GM19025 (cell line): ENCODE measurements around the gene RFC4.
"Not testable (repeated sequence)": the region's sequence is repeated elsewhere in the genome, so short reads cannot be mapped to it uniquely, and the experiment has no call there.

Source experiments
- ATAC-seq: cut with Tn5 transposase; IDR thresholded peaks from one replicate; pipeline ENCODE4 v1.9.1; 2021; ENCODE audit warnings: mild to moderate bottlenecking, low read depth, moderate library complexity; ENCODE audit not compliant: unreplicated experiment

RFC4 gene

GRCh38 chr3:186825294-186825821 is 19.1 kb upstream of the RFC4 start:
- ATAC-seq = no peak

- no peak for ATAC-seq
Measured at GRCh38 chr3:186824430-186825139, 18.3 kb upstream of the RFC4 start.

- ATAC-seq = no peak
Measured at GRCh38 chr3:186823386-186823785, 17.1 kb upstream of the RFC4 start.

DNA sequence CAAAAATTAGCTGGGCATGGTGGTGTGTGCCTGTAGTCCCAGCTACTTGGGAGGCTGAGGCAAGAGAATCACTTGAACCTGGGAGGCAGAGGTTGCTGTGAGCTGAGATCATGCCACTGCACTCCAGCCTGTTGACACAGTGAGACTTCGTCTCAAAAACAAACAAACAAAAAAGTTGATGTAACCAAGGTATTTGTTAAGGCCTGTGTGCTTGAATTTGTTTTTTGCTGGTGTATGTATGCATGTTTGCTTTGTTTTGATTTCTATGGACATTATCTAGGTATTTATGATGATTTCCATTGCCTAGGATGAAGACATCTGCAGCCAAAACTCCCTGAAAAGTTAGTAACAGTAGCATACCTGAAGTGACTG is 16.1 kb upstream of the RFC4 start:
- ATAC-seq = not testable (repeated sequence)

- no peak for ATAC-seq
Measured at GRCh38 chr3:186821429-186822387, 15.4 kb upstream of the RFC4 start.

GRCh38 chr3:186818956-186819355 is 12.7 kb upstream of the RFC4 start:
- ATAC-seq = no peak

GRCh38 chr3:186818516-186818915 is 12.2 kb upstream of the RFC4 start:
- ATAC-seq = no peak

DNA sequence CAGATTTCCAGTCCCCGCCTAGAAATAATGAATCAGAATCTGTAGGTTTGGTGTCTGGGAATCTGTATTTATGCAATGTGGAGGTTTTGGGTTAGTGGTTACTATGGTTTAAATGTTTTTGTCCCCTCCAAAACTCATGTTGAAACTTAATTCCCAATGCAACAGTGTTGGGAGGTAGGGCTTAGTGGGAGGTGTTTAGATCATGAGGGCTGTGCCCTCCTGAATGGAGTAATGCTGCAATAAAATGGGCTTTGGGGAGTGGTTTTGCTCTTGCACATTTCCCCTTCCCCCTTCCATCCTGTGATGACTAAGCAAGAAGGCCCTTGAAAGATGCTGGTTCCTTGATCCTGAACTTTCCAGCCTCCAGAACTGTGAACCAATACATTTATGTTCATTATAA is 9.2 kb upstream of the RFC4 start:
- no peak for ATAC-seq

- ATAC-seq = no peak
Measured at GRCh38 chr3:186814100-186814499, 7.8 kb upstream of the RFC4 start.

GRCh38 chr3:186811313-186811712 is 5.0 kb upstream of the RFC4 start:
- not testable (repeated sequence) for ATAC-seq

- ATAC-seq = no peak
Measured at GRCh38 chr3:186810336-186810996, 4.2 kb upstream of the RFC4 start.

DNA sequence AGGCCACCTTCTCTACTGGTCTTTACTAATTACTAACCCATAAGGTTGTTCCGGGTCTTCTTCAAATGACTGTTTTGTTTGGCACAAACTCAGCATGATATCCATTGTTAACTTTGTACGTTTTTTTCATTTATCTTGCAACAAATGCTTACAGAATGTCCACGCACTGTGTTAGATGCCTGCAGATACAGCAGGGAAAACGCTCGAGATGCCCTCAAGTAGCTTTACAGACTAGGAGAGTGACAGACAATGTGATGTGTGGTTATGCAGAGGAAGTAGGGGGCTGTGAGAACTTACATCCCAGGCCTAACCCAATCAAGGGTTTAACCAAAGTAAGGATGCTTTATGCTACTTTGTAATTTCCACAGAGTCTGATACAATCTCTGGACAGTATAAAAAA is 949 bp upstream of the RFC4 start:
- no peak for ATAC-seq

DNA sequence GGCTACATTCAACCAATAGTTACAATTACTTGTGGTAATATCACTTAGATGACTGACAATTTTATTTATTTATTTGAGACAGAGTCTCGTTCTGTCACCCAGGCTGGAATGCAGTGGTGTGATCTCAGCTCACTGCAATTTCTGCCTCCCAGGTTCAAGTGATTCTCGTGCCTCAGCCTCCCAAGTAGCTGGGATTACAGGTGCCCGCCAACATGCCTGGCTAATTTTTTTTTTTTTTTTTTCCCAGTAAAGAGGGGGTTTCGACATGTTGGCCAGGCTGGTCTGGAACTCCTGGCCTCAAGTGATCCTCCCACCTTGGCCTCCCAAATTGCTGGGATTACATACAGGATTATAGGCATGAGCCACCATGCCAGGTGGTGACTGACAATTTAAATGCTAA is 2.8 kb downstream of the RFC4 start:
- ATAC-seq = not testable (repeated sequence)

- no peak for ATAC-seq
Measured at GRCh38 chr3:186802701-186803100, 3.6 kb downstream of the RFC4 start.

GRCh38 chr3:186800285-186800684 is 6.0 kb downstream of the RFC4 start:
- ATAC-seq = no peak

DNA sequence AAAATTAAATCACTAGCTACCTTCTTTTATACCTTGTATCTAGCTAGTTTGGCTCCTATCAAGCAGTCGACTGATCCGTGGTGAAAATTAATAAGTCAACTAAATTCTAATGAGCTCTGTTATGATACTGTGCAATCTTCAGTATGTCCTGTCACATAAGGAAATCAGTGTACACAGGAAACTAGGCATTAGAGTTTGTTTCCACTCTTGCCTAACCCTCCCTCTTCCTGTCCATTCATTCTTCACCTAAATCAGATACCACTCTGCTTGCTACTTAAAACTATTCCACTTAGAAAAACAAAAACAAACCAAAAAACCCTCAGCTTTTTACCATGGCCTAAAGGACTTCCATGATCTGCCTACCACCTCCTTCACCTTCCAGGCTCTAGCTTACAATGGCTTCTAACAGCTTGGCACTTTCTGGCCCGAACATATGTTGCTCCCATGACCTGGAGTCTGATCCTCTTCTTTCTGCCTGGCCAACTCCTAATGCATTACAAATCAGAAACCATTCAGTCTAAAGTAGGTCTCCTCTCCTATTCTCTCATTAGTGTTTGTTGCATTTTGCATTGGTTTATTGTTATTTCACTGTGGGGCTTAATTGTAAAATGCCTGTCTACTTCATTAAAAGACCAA is 7.9 kb downstream of the RFC4 start:
- ATAC-seq = no peak

GRCh38 chr3:186790261-186790981 is 15.9 kb downstream of the RFC4 start:
- no peak for ATAC-seq

DNA sequence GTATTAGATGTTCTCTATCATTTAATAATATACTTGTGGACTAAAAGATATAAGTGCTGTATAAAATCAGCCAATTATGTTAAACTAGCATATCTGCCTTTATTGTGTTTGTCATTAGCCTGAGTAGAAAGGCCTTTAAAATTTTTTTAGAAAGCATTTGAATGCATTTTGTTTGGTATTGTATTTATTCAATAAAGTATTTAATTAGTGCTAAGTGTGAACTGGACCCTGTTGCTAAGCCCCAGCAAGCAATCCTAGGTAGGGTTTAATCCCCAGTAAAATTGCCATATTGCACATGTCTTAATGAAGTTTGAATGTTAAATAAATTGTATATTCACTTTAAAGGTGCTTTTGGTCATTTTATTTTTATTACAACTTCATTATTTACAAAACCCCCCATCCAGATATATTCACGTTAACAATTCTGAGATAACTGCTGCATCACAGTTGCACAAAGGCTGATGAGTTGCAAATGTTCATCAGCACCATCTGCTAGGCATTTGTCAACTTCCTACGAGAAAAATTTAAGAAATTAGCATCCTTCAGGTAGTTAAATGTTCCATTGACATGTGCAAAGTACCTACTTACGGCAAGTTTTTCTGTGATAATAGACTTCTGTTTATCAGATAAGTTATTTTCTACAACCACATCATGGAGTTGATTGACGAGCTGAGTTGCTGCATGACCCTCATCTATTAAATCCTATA is 16.6 kb downstream of the RFC4 start:
- ATAC-seq = no peak
